AG04449 (cell line): ENCODE data around the gene FMOD.

Experiments used
- CTCF ChIA-PET: fragments of 350-600 bp; formaldehyde crosslinking; extraction: SDS; loops from one replicate; lab custom pipeline; 2021; ENCODE audit warnings: antibody characterized with exemption; lab: Yijun Ruan, JAX
- POLR2A ChIA-PET: fragments of 400-600, 350-600 bp; formaldehyde crosslinking; extraction: SDS; loops from one replicate; lab custom pipeline; 2020; ENCODE audit warnings: antibody characterized with exemption, inconsistent platforms; lab: Yijun Ruan, JAX
- DNase-seq: peaks from one replicate; pipeline ENCODE4 v3.0.0-alpha.2; 2010; ENCODE audit warnings: low read depth, low spot score
- H3K4me3 ChIP-seq: 2 replicates; pipeline ENCODE4 v1.5.1; 2011; ENCODE audit warnings: low read depth, mild to moderate bottlenecking, control low read depth, low read length
- CTCF ChIP-seq: IDR thresholded peaks from one replicate; pipeline ENCODE4 v1.5.1; 2011; ENCODE audit warnings: mild to moderate bottlenecking, moderate library complexity, low read length, control low read depth, inconsistent platforms; ENCODE audit not compliant: insufficient read depth; ENCODE audit errors: missing control alignments

FMOD gene

DNA sequence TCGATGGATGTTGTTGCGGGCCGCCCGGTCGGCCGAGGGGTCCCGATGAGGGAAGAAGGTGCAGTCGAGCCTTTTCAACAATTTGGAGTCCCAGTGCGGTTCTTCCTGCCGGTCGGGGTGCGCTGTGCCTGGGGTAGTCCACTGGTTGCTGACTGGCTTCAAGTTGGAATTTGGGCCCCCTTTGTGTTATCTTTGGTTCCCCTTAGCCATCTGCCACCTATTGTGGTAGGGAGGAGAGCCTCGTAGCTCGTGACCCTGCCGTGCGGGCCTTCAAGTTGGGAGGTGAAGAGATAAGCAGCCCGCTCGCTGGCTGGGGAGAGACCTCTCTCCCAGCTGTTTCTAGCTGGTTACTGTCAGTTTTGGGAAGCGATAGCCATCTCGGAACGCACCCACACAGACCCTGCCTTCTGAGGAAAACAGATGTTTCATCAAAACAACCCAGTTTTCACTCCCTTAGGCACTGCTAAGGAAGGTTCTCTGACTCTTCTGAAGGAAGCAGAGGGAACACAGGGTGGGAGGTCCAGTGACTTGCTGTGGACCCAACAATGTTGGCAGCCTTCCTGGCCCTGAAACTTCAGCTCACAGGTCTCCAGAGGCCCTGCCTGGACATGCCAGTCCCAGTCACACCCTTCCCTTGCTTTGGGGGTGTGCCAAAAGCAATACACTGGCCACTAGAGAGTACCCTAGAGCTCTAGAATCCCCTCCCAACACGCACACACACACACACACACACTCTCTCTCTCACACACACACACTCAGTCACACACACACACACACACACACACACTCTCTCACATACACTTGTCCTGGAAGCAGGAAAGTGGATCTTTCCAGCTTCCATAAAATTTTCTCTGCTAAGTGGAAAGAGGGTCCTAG lies 44.6 kb downstream of the FMOD start:
- ChIA-PET POLR2A (interaction anchor here (0.7 to 1.4 kb wide), 9 partner anchors 9 to 39 kb away, joined by 3 to 5 read pairs (median 3); no protein-coding TSS in a partner anchor), CTCF (interaction anchor here (0.8 to 13.8 kb wide), 12 partner anchors 10 to 45 kb away, joined by 3 to 154 read pairs (median 5); partner anchors contain the start of gene FMOD)
- peak overlapping the region; percentile 85 for H3K4me3 ChIP-seq
- DNase-seq: peak; percentile 59
- TF ChIP-seq CTCF: no peak

DNA sequence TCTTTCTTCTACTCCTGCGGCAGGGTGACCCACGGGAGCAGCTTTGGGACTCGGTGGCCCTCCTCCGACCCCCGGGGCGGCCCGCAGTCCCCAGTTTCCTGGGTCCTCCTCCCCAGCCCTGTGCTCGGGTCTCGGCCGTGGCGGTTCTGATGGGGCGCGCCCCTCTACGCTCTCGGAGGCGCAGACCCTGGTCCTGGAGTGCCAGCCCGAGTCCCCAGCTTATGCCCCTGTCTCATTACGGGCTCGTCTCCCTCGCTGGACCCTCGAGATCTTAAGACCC lies 45.2 kb downstream of the FMOD start:
- POLR2A ChIA-PET: interaction anchor here (1.0 to 1.4 kb wide), 6 partner anchors 10 to 21 kb away, joined by 3 to 5 read pairs (median 4); no protein-coding TSS in a partner anchor
- CTCF ChIA-PET: interaction anchor here (0.8 to 13.8 kb wide), 9 partner anchors 10 to 46 kb away, joined by 3 to 154 read pairs (median 4); partner anchors contain the start of gene FMOD
- DNase-seq: no peak
- no peak for TF ChIP-seq CTCF
- peak overlapping the region; percentile 85 for H3K4me3 ChIP-seq

DNA sequence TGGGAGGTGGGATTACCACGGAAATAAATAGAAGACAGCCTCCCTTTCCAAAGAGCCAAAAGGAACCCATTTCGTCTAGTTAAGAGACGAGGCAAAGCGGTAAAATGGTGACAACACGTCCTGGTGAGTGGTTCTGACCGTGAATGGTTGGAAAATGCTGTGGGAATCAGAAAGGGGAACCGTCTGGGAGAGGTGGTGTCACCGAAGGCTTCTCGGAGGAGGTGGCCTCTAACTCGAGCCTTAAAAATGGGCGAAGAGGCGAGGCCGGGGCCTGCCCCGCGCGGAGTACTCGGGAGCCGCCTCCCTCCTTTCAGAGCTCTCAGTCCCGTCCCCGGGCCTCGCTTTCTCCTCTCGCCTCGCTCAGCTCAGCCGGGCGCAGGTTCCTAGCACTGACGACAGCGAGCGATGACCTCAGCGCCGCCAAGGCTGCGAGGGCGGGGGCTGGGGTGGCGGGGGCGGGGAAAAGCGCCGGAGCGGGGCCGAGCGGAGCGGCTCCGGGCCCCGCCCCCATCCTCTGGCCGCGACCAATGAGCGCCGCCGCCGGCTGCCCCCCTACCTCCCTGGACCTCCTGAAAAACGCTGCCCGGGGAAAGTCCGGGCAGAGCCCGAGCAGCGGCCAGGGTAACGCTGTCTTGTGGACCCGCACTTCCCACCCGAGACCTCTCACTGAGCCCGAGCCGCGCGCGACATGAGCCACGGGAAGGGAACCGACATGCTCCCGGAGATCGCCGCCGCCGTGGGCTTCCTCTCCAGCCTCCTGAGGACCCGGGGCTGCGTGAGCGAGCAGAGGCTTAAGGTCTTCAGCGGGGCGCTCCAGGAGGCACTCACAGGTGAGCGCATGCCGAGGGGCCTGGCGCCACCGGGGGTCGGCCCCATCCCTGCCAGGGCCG lies 45.8 kb downstream of the FMOD start, which contains the start of gene BTG2:
BTG2 (plus strand) TSS at position 601 of the 890 bp plus-strand sequence; CDS start at position 689, 88 bp downstream.
- POLR2A ChIA-PET: interaction anchor here (0.6 to 1.4 kb wide), 7 partner anchors 9 to 22 kb away, joined by 3 to 5 read pairs (median 5); no protein-coding TSS in a partner anchor
- CTCF ChIA-PET: interaction anchor here (0.8 to 13.8 kb wide), 5 partner anchors 10 to 46 kb away, joined by 3 to 154 read pairs (median 4); partner anchors contain the start of gene FMOD
- no peak for TF ChIP-seq CTCF
- no peak for DNase-seq
- peak within 1 kb of the TSS; percentile 85 for H3K4me3 ChIP-seq

DNA sequence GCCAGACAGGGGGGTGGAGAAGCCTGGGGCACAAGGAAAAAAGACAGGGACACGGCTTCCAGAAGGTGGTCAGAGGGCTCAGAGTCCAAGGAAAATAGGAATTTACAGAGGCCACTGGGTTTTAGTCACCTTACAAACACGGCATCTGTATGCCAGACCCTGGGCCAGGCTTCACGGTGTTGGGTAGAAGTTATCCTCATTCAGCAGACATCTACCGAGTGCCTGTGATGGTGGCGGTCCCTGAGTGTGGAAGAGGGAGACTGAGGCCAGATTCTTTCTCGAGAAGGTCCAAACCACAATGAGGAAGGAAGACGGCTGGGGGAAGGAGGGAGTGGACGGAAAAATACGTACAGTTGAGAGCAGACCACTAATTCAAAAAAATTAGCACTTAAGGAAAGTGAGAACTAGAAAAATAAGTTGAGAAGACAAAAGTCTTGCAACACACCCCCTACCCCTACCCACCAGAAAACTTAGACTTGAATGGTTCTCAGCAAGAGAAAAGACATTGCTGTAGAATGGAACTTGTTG lies 46.5 kb downstream of the FMOD start:
- peak overlapping the region; percentile 51; the same call in 1 of the 2 replicates for H3K4me3 ChIP-seq
- CTCF ChIA-PET: interaction anchor here (1.7 to 13.8 kb wide), 2 partner anchors 10 to 35 kb away, joined by 4 to 154 read pairs; no protein-coding TSS in a partner anchor

DNA sequence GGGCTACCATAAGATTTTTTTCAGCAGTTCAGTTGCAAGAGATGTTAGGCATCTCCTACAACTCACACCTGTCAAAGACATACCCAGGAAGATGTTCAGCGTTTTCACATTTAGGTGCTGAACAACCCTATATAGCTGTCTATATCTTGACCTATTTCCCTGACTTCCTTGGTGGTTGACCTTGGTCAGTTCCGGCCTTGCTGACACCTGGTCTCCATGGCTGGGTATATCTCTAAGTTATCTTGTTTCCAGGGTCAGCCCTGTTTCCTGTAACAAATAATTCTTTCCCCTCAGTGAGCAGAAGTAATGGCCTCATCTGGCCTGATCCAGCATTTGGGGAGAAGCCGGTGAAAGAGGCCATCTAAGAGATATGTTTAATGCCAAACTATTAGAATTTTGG lies 48.0 kb downstream of the FMOD start:
- ChIA-PET CTCF (no interaction called here), POLR2A (no interaction called here)
- H3K4me3 ChIP-seq: no peak overlapping the region
- no peak for TF ChIP-seq CTCF
- no peak for DNase-seq

More for the DNA sequence above, 46.5 kb downstream of the FMOD start:
- POLR2A ChIA-PET: interaction anchor here (0.6 to 1.4 kb wide), 6 partner anchors 8 to 23 kb away, joined by 4 to 5 read pairs (median 5); no protein-coding TSS in a partner anchor
- no peak for DNase-seq
- TF ChIP-seq CTCF: no peak
